ENCODE results near the gene DGKG. TPM values are rescaled to one million over a fixed set of nuclear protein-coding genes. Genes with fewer than 3 reads are reported as not detected.

Gene DGKG
- total RNA-seq, 3 donors from 2014 or later, result 0.80 to 6.7 (median 0.96) TPM

GRCh38 chr3:186400026-186400425 is 38.0 kb upstream of the DGKG start:
- no peak for DNase-seq
- no peak for TF ChIP-seq CTCF (IDR thresholded peaks at IDR 0.05)
- no peak overlapping the region for H3K4me3 ChIP-seq
- H3K9me3 ChIP-seq, result no peaks in the 10 kb centered on the region
- no peak for ATAC-seq
- no peaks in the 10 kb centered on the region for H3K36me3 ChIP-seq (ENCODE audit: low read depth)
- intact Hi-C loops (cut with DNase I, micrococcal nuclease), result no loop called here
- H3K4me1 ChIP-seq (ENCODE audit: low read depth), result no peaks in the 10 kb centered on the region

- intact Hi-C loops (cut with DNase I, micrococcal nuclease), result no loop called here
- ATAC-seq (no peak), DNase-seq (no peak)
- no peak for TF ChIP-seq CTCF (IDR thresholded peaks at IDR 0.05)
- Histone ChIP-seq H3K4me1 (ENCODE audit: low read depth) (no peaks in the 10 kb centered on the region), H3K9me3 (no peaks in the 10 kb centered on the region), H3K36me3 (ENCODE audit: low read depth) (no peaks in the 10 kb centered on the region), H3K4me3 (no peak overlapping the region)
Observed at GRCh38 chr3:186394566-186395217, 32.7 kb upstream of the DGKG start.

GRCh38 chr3:186386883-186387560 is 25.0 kb upstream of the DGKG start:
- intact Hi-C loops (cut with DNase I, micrococcal nuclease), result no loop called here
- Histone ChIP-seq H3K4me1 (ENCODE audit: low read depth) (peaks cover 3% of the 10 kb centered on the region), H3K36me3 (ENCODE audit: low read depth) (no peaks in the 10 kb centered on the region), H3K4me3 (no peak overlapping the region), H3K9me3 (no peaks in the 10 kb centered on the region)
- ATAC-seq (no peak), DNase-seq (no peak)
- no peak for TF ChIP-seq CTCF (IDR thresholded peaks at IDR 0.05)

DNA sequence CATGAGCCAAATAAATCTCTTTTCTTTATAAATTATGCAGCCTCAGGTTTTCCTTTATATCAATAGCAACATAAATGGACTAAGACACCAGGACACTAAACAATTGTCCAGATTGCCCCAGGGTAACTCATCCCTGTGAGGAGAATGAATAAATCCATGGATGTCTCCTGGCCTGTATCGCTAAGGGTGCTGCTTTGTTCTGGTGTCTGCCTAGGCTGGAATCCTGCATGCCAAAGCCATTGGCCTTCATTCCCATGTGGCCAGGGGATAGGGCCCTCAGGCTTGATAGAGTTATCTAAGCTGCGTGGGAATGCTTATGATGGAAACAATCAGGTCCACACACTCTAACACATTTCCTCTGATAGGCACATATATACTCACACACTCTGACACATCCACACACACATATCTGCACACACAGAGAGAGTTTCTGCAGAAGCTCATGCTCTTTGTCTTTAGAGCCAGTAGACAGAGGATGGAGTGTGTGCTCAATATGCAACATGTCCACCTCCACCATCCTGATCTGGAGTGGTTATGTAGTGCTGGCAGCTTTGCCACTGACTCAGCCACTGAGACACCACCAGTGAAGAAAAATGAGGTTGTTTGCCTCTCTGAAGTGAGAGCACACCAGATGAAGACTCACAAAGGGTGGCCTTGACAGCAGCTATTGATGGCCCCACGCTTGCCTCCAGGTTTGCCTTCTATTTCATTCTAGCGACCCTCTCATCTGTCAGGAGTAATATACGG is 24.0 kb upstream of the DGKG start:
- intact Hi-C loops (cut with DNase I, micrococcal nuclease), result no loop called here
- no peaks in the 10 kb centered on the region for H3K36me3 ChIP-seq (ENCODE audit: low read depth)
- no peak for ATAC-seq
- H3K4me3 ChIP-seq, result no peak overlapping the region
- no peak for DNase-seq
- no peak for TF ChIP-seq CTCF (IDR thresholded peaks at IDR 0.05)
- peaks cover 4% of the 10 kb centered on the region for H3K4me1 ChIP-seq (ENCODE audit: low read depth)
- no peaks in the 10 kb centered on the region for H3K9me3 ChIP-seq

DNA sequence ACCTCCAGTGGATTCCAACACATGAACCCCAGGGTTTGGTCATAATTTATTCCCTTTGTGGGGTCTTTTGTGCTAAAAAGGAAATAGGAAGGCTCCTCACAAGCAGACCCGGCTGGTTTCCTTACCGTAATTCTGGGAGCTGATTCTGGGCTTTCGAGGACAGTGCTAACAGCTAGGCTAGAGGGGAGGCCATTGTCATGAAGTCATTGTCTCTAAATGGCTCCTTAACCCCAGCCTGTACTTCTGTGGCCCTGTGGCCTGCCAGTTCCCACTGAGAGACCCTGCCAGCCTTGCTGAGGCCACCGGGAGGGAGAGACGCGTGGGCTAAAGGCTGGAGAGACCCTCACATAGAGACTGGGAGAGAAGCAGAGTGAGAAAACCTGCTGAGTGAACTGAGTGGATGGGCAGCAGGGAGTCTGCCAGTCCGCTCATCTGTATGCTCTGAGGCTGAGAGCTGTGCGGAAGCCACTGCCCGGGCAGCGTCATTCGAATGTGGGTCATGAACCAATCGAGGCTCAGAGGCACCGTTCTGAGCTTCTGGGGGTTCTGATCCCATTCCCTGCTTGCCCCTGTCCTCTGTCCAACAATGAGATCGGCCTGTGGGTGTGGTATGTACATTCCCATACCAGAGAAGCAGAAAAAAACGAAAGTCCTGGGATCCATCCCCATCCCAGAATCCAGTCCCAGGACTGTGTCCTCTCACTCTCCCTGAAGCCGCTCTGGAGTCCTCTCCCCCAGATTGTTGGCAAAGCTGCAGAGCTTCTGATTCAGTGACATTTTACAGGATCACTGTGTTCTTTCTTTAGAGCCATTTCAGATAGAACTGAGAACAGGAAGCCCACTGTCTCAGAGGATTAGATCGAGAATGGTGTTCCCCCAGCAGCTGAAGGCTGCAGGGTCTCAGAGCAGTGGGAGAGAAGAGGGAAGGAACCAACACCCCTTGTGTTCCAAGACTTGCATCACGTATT is 21.3 kb upstream of the DGKG start:
- ATAC-seq, result no peak

More for the DNA sequence above, 21.3 kb upstream of the DGKG start:
- no peak for DNase-seq
- Histone ChIP-seq H3K36me3 (ENCODE audit: low read depth) (no peaks in the 10 kb centered on the region), H3K9me3 (no peaks in the 10 kb centered on the region), H3K4me1 (ENCODE audit: low read depth) (peaks cover 4% of the 10 kb centered on the region), H3K4me3 (no peak overlapping the region)
- TF ChIP-seq CTCF (IDR thresholded peaks at IDR 0.05), result no peak
- intact Hi-C loops (cut with DNase I, micrococcal nuclease), result no loop called here
